ENCODE measurements around the gene RARB. TPM values are rescaled to one million over a fixed set of nuclear protein-coding genes. Genes with fewer than 3 reads are reported as not detected.

The RARB gene
- total and polyA plus RNA-seq, 2 donors (not counting 3 experiments of a cell fraction or from before 2014, with no cell fraction given): 15.3 to 23.4 TPM

GRCh38 chr3:25585361-25586166, 157.5 kb downstream of the RARB start:
- CTCF ChIA-PET: interaction anchor here (1.5 kb wide), 1 partner anchor 8 kb away, joined by 6 read pairs; no protein-coding TSS in a partner anchor
- no TSS peak for BruUV-seq (replicated peaks)
- no peak for DNase-seq (ENCODE audit: low read depth, low spot score)

More at GRCh38 chr3:25585361-25586166, 157.5 kb downstream of the RARB start:
- TF ChIP-seq MAX (IDR thresholded peaks at IDR 0.05; ENCODE audit: insufficient read depth, insufficient read length): no peak
- TF ChIP-seq POLR2A (IDR thresholded peaks at IDR 0.05; ENCODE audit: low read depth, low read length): no peak
- no peak for TF ChIP-seq GATA2 (IDR thresholded peaks at IDR 0.05; ENCODE audit: insufficient read depth, insufficient read length, low read depth, low read length)
- no peak for TF ChIP-seq POLR2AphosphoS5 (IDR thresholded peaks at IDR 0.05; ENCODE audit: insufficient read depth, low read depth, low read length)
- TF ChIP-seq JUN (IDR thresholded peaks at IDR 0.05; ENCODE audit: borderline replicate concordance, insufficient read depth, insufficient read length, low read depth): no peak
- TF ChIP-seq EZH2 (IDR thresholded peaks at IDR 0.05; ENCODE audit: borderline replicate concordance, low read depth, low read length, severe bottlenecking): no peak
- TF ChIP-seq FOS (IDR thresholded peaks at IDR 0.05; ENCODE audit: borderline replicate concordance, insufficient read depth, low read length): no peak
- no peak for TF ChIP-seq MYC (IDR thresholded peaks at IDR 0.05; ENCODE audit: low read depth, low read length)
- TF ChIP-seq CTCF (IDR thresholded peaks at IDR 0.05; ENCODE audit: extremely low read depth in 1 of 2, insufficient read depth in 1 of 2, low read depth in 1 of 2, low read length in 2 of 2): no peak
- Histone ChIP-seq H3K9ac (replicated peaks; ENCODE audit: extremely low read depth, insufficient read depth, low read length) (no peak overlapping the region), H3K4me1 (ENCODE audit: control insufficient read depth, extremely low read depth, insufficient read depth, low read length) (peaks cover 13% of the 10 kb centered on the region), H2AFZ (ENCODE audit: low read depth, low read length) (no peak overlapping the region), H3K9me3 (replicated peaks; ENCODE audit: control insufficient read depth, insufficient read depth, low read length) (no peaks in the 10 kb centered on the region), H3K79me2 (ENCODE audit: control insufficient read depth, insufficient read depth, low read length) (no peaks in the 10 kb centered on the region), H3K4me2 (ENCODE audit: insufficient read depth, low read length) (no peak overlapping the region), H3K9me1 (replicated peaks; ENCODE audit: control insufficient read depth, extremely low read depth, insufficient read depth, low read length) (no peaks in the 10 kb centered on the region), H3K27ac (ENCODE audit: insufficient read depth, low read depth, low read length) (no peak overlapping the region), H4K20me1 (replicated peaks; ENCODE audit: control insufficient read depth, extremely low read depth, insufficient read depth, low read length) (no peaks in the 10 kb centered on the region), H3K36me3 (ENCODE audit: control insufficient read depth in 2 of 2, extremely low read depth in 1 of 2, insufficient read depth in 2 of 2, low read length in 2 of 2) (no peaks in the 10 kb centered on the region), H3K27me3 (ENCODE audit: control insufficient read depth in 2 of 2, insufficient read depth in 2 of 2, low read length in 2 of 2) (no peaks in the 10 kb centered on the region), H3K4me3 (replicated peaks in 1 of 3; ENCODE audit: insufficient read depth in 1 of 3, low read depth in 1 of 3, low read length in 3 of 3) (no peak overlapping the region)
- intact Hi-C loops (cut with micrococcal nuclease): no loop called here
- dilution Hi-C loops (cut with MboI; ENCODE audit: extremely low pct_ligation_motif_present, low sequenced_read_pairs): no loop called here
- POLR2A ChIA-PET: no interaction called here
- FAIRE-seq: no peak
